ENCODE data around the gene DGKH.

GRCh38 chr13:42055500-42056085 is 7.1 kb downstream of the DGKH start:
- no peak for TF ChIP-seq POLR2AphosphoS5 (IDR thresholded peaks at IDR 0.05)
- no peak for TF ChIP-seq CTCF (IDR thresholded peaks at IDR 0.05)
- no peak for TF ChIP-seq EP300 (IDR thresholded peaks at IDR 0.05)

Measured in upper lobe of left lung (tissue), 4 donors.